ENCODE measurements around the gene PSME3. TPM values are rescaled to one million over a fixed set of nuclear protein-coding genes. Genes with fewer than 3 reads are reported as not detected.

PSME3 gene
- total and polyA plus RNA-seq, 8 donors = 66.2 to 131 (median 80.5) TPM

- Histone ChIP-seq H3K27me3 (no peaks in the 10 kb centered on the region), H3K27ac (peak overlapping the region; percentile 76 to 83), H3K4me1 (peaks cover 26 to 72% of the 10 kb centered on the region in 2 donors), H3K4me3 (no peak overlapping the region), H3K36me3 (no peaks in the 10 kb centered on the region), H3K9me3 (no peaks in the 10 kb centered on the region)
- ATAC-seq = peak; percentile 62
- intact Hi-C loops (cut with DNase I) = no loop called here
- TF ChIP-seq CTCF (IDR thresholded peaks at IDR 0.05) = no peak
- peak in 3 of 4 donors; percentile 45 to 65 (median 60) for DNase-seq
Observed at GRCh38 chr17:42891539-42892152, 58.4 kb downstream of the PSME3 start.

- intact Hi-C loops (cut with DNase I) = no loop called here
- H3K27ac ChIP-seq = peak overlapping the region; percentile 76 to 83
- no peak for ATAC-seq
Observed at GRCh38 chr17:42893359-42893758, 60.2 kb downstream of the PSME3 start.

More at GRCh38 chr17:42893359-42893758, 60.2 kb downstream of the PSME3 start:
- Histone ChIP-seq H3K27me3 (no peaks in the 10 kb centered on the region), H3K9me3 (no peaks in the 10 kb centered on the region), H3K4me1 (peaks cover 26 to 57% of the 10 kb centered on the region in 2 donors), H3K4me3 (no peak overlapping the region), H3K36me3 (no peaks in the 10 kb centered on the region)
- DNase-seq = no peak
- no peak for TF ChIP-seq CTCF (IDR thresholded peaks at IDR 0.05)

Small RNA genes within 50 kb of the gene (microRNA-seq; reads per million reads assigned to microRNA genes)
- 0 to 0.41 reads per million in 2 donors for gene MIR6781

Other genes starting within 250 kb of the PSME3 start
- 10 to 100 TPM; 59.9 to 75.5 TPM for gene RETREG3, start 224.0 kb upstream of the PSME3 start, total RNA-seq
- 10 to 100 TPM; 50.6 to 67.2 (median 59.9) TPM for gene RETREG3, start 224.0 kb upstream of the PSME3 start, polyA plus RNA-seq (ENCODE audit: insufficient read length in 6 of 6)
- gene TUBG1, start 223.7 kb upstream of the PSME3 start, total RNA-seq = 10 to 100 TPM; 42.6 to 63.2 TPM
- gene TUBG1, start 223.7 kb upstream of the PSME3 start, polyA plus RNA-seq (ENCODE audit: insufficient read length in 6 of 6) = 10 to 100 TPM; 31.5 to 42.4 (median 37.2) TPM
- gene TUBG2, start 174.1 kb upstream of the PSME3 start, total RNA-seq = 10 to 100 TPM; 13.1 to 19.5 TPM
- gene TUBG2, start 174.1 kb upstream of the PSME3 start, polyA plus RNA-seq (ENCODE audit: insufficient read length in 6 of 6) = 10 to 100 TPM; 25.3 to 40.2 (median 32.5) TPM
- gene PLEKHH3, start 156.4 kb upstream of the PSME3 start, total RNA-seq = 10 to 100 TPM; 22.5 to 34.2 TPM
- gene PLEKHH3, start 156.4 kb upstream of the PSME3 start, polyA plus RNA-seq (ENCODE audit: insufficient read length in 6 of 6) = 10 to 100 TPM; 28.2 to 55.5 (median 36.3) TPM
- 1 to 10 TPM in 1 of 2 donors, under 1 TPM in 1; 0.55 to 1.2 TPM for gene CCR10, start 151.6 kb upstream of the PSME3 start, total RNA-seq
- 1 to 10 TPM; 1.1 to 2.0 (median 1.6) TPM for gene CCR10, start 151.6 kb upstream of the PSME3 start, polyA plus RNA-seq (ENCODE audit: insufficient read length in 6 of 6)
- gene CNTNAP1, start 150.9 kb upstream of the PSME3 start, total RNA-seq = 10 to 100 TPM; 11.7 to 15.1 TPM
- gene CNTNAP1, start 150.9 kb upstream of the PSME3 start, polyA plus RNA-seq (ENCODE audit: insufficient read length in 6 of 6) = 10 to 100 TPM in 3 of 6 donors, 1 to 10 TPM in 3; 7.3 to 15.6 (median 10.3) TPM
- gene EZH1, start 88.4 kb upstream of the PSME3 start, total RNA-seq = 10 to 100 TPM; 31.5 to 43.2 TPM
- gene EZH1, start 88.4 kb upstream of the PSME3 start, polyA plus RNA-seq (ENCODE audit: insufficient read length in 6 of 6) = 10 to 100 TPM; 32.4 to 45.9 (median 36.8) TPM
- gene RAMP2, start 72.2 kb upstream of the PSME3 start, total RNA-seq = 10 to 100 TPM; 76.1 to 95.4 TPM
- gene RAMP2, start 72.2 kb upstream of the PSME3 start, polyA plus RNA-seq (ENCODE audit: insufficient read length in 6 of 6) = 100 to 1,000 TPM; 153 to 213 (median 182) TPM
- gene VPS25, start 59.9 kb upstream of the PSME3 start, total RNA-seq = 10 to 100 TPM; 54.8 to 55.3 TPM
- gene VPS25, start 59.9 kb upstream of the PSME3 start, polyA plus RNA-seq (ENCODE audit: insufficient read length in 6 of 6) = 10 to 100 TPM; 62.1 to 72.7 (median 69.0) TPM
- under 1 TPM in 1 of 2 donors, not detected in 1; 0.21 TPM for gene WNK4, start 52.8 kb upstream of the PSME3 start, total RNA-seq
- gene WNK4, start 52.8 kb upstream of the PSME3 start, polyA plus RNA-seq (ENCODE audit: insufficient read length in 6 of 6) = 1 to 10 TPM in 5 of 6 donors, under 1 TPM in 1; 0.60 to 2.5 (median 1.9) TPM
- gene COA3, start 34.7 kb upstream of the PSME3 start, total RNA-seq = 10 to 100 TPM; 59.1 to 83.1 TPM
- 10 to 100 TPM; 87.2 to 96.2 (median 91.4) TPM for gene COA3, start 34.7 kb upstream of the PSME3 start, polyA plus RNA-seq (ENCODE audit: insufficient read length in 6 of 6)
- 1 to 10 TPM in 1 of 2 donors, not detected in 1; 1.5 TPM for gene CNTD1, start 34.5 kb upstream of the PSME3 start, total RNA-seq
- 1 to 10 TPM; 1.8 to 3.4 (median 2.6) TPM for gene CNTD1, start 34.5 kb upstream of the PSME3 start, polyA plus RNA-seq (ENCODE audit: insufficient read length in 6 of 6)
- 10 to 100 TPM; 63.8 to 82.6 TPM for gene BECN1, start 9.1 kb upstream of the PSME3 start, total RNA-seq
- 10 to 100 TPM; 65.0 to 77.0 (median 69.8) TPM for gene BECN1, start 9.1 kb upstream of the PSME3 start, polyA plus RNA-seq (ENCODE audit: insufficient read length in 6 of 6)
- 1 to 10 TPM; 2.1 to 2.6 TPM for gene AOC2, start 11.2 kb downstream of the PSME3 start, total RNA-seq
- 1 to 10 TPM; 1.7 to 3.1 (median 2.7) TPM for gene AOC2, start 11.2 kb downstream of the PSME3 start, polyA plus RNA-seq (ENCODE audit: insufficient read length in 6 of 6)
- 100 to 1,000 TPM in 1 of 2 donors, 10 to 100 TPM in 1; 56.6 to 155 TPM for gene AOC3, start 17.8 kb downstream of the PSME3 start, total RNA-seq
- gene AOC3, start 17.8 kb downstream of the PSME3 start, polyA plus RNA-seq (ENCODE audit: insufficient read length in 6 of 6) = 100 to 1,000 TPM; 149 to 186 (median 159) TPM
- gene G6PC1, start 67.4 kb downstream of the PSME3 start, total RNA-seq = not detected
- gene G6PC1, start 67.4 kb downstream of the PSME3 start, polyA plus RNA-seq (ENCODE audit: insufficient read length in 6 of 6) = under 1 TPM in 3 of 6 donors, not detected in 3; 0.06 to 0.17 (median 0.10) TPM
- gene AARSD1, start 131.1 kb downstream of the PSME3 start, total RNA-seq = 10 to 100 TPM; 27.5 to 34.7 TPM
- gene AARSD1, start 131.1 kb downstream of the PSME3 start, polyA plus RNA-seq (ENCODE audit: insufficient read length in 6 of 6) = 10 to 100 TPM; 66.9 to 91.8 (median 73.2) TPM
- gene PTGES3L, start 146.7 kb downstream of the PSME3 start, total RNA-seq = under 1 TPM; 0.26 to 0.65 TPM
- 1 to 10 TPM; 1.7 to 3.6 (median 2.3) TPM for gene PTGES3L, start 146.7 kb downstream of the PSME3 start, polyA plus RNA-seq (ENCODE audit: insufficient read length in 6 of 6)
- gene RUNDC1, start 147.2 kb downstream of the PSME3 start, total RNA-seq = 10 to 100 TPM; 14.9 to 16.9 TPM
- gene RUNDC1, start 147.2 kb downstream of the PSME3 start, polyA plus RNA-seq (ENCODE audit: insufficient read length in 6 of 6) = 10 to 100 TPM; 10.3 to 13.4 (median 12.1) TPM
- 100 to 1,000 TPM; 842 to 909 TPM for gene RPL27, start 165.0 kb downstream of the PSME3 start, total RNA-seq
- gene RPL27, start 165.0 kb downstream of the PSME3 start, polyA plus RNA-seq (ENCODE audit: insufficient read length in 6 of 6) = 1,000 to 10,000 TPM; 1,562 to 1,820 (median 1,675) TPM
- gene IFI35, start 173.4 kb downstream of the PSME3 start, total RNA-seq = 10 to 100 TPM; 39.0 to 41.5 TPM
- gene IFI35, start 173.4 kb downstream of the PSME3 start, polyA plus RNA-seq (ENCODE audit: insufficient read length in 6 of 6) = 10 to 100 TPM; 17.5 to 20.7 (median 18.5) TPM
- 100 to 1,000 TPM; 228 to 257 TPM for gene VAT1, start 189.0 kb downstream of the PSME3 start, total RNA-seq
- gene VAT1, start 189.0 kb downstream of the PSME3 start, polyA plus RNA-seq (ENCODE audit: insufficient read length in 6 of 6) = 100 to 1,000 TPM; 116 to 154 (median 130) TPM
- gene RND2, start 191.8 kb downstream of the PSME3 start, total RNA-seq = 1 to 10 TPM in 1 of 2 donors, under 1 TPM in 1; 0.73 to 1.2 TPM
- 1 to 10 TPM; 1.6 to 2.0 (median 1.8) TPM for gene RND2, start 191.8 kb downstream of the PSME3 start, polyA plus RNA-seq (ENCODE audit: insufficient read length in 6 of 6)